Measurements from ENCODE around the gene RGL3.

The RGL3 gene

DNA sequence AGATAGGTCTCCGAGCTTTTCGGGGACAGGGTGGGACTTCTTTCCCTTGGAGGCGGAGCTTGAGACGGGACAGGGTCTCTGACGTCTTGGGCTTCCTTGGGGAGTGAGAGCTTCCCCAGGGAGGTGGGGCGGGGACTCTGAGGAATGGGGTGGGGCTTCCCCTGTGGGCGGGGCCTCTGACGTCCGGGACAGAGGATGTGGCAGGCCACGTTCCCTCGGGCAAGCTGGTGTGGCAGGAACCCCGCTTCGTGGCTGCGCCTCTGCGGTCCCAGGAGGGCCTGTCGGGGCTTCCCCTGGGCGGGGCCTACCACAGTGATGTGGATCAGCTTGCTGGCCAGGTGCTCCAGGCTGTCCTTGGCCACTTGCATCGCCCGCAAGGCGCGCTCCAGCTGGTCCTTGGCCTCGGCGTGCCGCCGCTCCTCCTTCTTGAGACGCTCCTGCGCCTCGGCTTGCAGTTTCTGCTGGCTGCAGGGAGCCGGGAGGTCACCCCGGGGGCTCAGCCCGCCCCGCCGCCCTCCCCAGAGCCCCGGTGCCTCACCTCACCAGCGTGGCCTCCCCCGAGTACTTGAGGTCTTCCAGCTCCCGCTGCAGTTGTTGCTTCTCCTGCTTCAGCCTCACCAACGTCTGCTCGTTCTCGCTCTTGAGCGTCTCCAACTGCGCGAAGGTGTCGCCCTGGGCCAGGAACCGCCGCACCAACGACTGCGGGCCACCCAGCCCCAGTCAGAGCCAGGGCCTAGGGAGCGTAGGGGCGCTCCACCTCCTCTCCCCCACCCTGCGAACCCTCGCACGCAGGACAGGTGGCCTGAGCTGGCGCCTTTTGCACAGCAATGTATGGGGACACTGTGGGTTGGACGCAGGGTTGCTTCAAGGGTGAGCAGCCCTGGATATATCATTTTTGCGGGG is 3.3 kb upstream of the RGL3 start:
- peak overlapping the region; percentile 76 for H3K4me3 ChIP-seq
- TF ChIP-seq, protein P1, sequence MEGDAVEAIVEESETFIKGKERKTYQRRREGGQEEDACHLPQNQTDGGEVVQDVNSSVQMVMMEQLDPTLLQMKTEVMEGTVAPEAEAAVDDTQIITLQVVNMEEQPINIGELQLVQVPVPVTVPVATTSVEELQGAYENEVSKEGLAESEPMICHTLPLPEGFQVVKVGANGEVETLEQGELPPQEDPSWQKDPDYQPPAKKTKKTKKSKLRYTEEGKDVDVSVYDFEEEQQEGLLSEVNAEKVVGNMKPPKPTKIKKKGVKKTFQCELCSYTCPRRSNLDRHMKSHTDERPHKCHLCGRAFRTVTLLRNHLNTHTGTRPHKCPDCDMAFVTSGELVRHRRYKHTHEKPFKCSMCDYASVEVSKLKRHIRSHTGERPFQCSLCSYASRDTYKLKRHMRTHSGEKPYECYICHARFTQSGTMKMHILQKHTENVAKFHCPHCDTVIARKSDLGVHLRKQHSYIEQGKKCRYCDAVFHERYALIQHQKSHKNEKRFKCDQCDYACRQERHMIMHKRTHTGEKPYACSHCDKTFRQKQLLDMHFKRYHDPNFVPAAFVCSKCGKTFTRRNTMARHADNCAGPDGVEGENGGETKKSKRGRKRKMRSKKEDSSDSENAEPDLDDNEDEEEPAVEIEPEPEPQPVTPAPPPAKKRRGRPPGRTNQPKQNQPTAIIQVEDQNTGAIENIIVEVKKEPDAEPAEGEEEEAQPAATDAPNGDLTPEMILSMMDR (IDR thresholded peaks at IDR 0.05), result no peak
- peak overlapping the region; percentile 69 to 89 for H3K27ac ChIP-seq
- peak; percentile 95 for DNase-seq (ENCODE audit: low spot score)

DNA sequence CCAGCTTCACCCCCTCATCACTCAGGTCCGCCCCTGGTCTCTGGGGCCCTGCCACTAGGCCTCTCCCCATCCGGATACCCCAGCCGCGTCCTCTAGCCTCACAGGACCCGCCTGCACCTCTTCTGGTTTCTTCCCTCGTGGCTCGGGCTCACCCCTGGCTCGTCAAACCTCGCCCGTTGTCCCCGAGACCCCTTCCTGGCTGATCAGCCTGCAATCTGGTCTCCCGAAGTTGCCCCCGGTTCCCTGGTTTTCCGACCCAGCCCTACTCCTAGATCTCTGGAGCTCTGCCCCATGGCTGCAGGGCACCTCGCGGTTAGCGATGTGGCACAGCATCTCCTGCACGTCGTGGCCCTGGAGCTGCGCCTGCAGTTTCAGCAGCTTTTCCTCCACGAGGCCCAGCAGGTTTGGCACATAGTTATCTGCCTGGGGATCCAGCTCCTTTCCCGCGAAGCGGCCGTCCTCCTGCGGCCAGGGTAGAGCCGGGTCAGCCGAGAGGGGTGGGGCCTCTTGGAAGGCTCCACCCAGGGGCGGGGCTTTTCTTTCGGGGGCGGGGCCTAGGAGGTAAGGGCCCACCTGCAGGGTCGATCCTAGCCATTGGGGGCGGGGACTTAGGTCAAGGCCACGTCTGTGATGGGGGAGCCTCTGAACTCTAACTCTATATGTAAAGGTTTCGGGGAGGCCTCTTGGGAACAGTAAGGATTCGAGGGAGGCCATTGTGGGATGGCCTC is 2.4 kb upstream of the RGL3 start:
- Histone ChIP-seq H3K27ac (peak overlapping the region; percentile 69 to 89), H3K4me3 (peak overlapping the region; percentile 76)
- no peak for DNase-seq (ENCODE audit: low spot score)
- TF ChIP-seq, protein P1 (IDR thresholded peaks at IDR 0.05), result no peak

DNA sequence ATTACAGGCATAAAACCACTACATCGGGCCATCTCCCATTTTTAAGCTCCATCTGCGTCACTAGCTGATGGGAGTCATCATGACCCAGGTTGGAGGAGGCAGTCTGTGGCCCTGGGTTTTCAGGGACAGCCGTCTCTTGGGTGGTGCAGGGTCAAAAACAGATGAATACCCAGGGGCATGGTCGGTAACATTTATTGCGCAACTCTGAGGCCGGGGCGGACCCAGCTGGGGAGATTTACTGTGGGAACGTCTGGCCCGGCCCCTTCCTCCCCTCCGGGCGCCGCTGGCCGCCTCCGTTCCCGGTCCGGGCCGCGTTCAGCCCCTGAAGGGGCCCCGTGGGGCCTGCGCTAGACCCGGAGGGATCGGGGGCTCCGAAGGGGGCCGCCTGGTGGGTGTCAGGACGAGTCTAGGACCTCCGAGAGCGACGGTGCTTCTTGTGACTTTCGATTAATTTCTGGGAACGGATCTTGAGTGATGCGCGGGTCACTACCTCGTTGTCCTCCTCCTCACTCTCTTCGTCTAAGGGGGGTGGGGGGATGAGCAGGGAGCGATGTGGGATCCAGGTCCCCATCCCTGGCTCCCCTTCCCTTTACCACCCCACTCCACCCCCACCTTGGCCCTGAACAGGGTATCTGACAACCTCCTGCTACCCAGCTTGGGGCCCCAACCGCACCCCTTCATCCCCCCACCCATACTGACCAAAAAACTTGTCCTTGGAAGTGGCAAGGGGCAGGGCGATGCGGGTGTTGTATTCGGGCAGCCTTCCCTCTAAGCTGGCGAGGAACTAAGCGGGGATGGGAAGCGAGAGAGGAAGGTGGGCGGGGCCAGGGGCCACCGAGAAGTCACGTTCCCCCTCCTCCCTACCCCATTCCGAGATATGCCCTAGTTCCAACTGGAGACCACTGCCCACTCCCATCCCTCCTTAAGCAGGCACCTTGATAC is 1.6 kb upstream of the RGL3 start:
- H3K27ac ChIP-seq, result peak overlapping the region; percentile 69 to 89
- TF ChIP-seq, protein P1 (IDR thresholded peaks at IDR 0.05), result no peak
- DNase-seq (ENCODE audit: low spot score), result no peak
- peak overlapping the region; percentile 76 for H3K4me3 ChIP-seq

DNA sequence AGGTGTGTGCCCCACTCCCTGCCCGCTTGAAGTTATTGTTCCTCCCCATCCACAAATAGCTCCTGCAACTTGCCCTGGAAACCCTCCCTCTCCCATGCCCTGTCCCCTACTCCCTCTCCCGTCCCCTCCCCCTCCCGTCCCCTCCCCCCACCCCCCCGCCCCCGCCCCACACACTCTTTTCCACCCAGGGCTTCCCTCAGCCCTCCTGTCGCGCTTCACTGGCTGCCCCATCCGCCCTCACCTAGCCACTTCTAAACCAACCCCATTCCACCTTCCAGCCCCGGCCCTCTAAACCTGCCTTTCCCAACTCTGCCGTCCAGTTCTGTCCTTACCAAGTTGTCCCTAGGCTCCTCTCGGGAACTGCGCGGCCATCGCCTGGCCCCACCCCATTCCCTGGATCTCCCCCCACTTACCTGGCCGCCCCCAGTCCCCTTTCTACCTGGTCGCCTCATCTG is 993 bp downstream of the RGL3 start:
- TF ChIP-seq, protein P1 (IDR thresholded peaks at IDR 0.05), result no peak
- DNase-seq (ENCODE audit: low spot score), result no peak
- Histone ChIP-seq H3K4me3 (peak overlapping the region; percentile 75), H3K27ac (peak overlapping the region; percentile 40 to 80)

DNA sequence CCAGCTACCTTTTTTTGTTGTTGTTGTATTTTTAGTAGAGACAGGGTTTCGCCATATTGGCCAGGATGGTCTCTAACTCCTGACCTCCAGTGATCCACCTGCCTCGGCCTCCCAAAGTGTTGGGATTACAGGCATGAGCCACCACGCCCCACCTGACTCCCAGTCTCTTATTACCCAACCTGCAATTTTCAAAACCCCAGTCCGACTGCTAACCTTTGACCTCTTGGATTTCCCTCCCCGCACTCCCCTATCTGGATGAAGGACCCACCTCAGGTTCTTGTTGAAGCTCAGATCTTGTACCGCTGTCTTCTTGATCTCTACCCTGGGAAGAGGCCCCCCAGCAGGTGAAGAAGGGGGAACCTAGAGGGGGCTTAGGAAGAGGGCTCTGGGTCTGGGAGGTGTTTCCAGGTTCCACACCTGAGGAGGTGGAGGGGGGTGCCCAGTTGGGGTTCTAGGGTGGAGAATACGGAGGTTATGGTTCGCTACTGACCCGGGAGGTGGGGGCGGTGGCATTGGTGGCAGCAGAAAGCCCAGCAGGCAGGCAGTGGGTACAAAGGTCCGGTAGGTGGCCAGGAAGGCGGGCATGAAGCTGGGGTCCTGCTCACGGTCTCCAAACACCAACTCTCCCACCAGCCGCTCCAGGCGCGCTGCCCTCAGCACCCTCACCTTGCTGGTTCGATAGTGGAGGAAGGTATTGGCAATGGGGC is 2.6 kb downstream of the RGL3 start:
- Histone ChIP-seq H3K4me3 (no peak overlapping the region), H3K27ac (no peak overlapping the region)
- TF ChIP-seq, protein P1 (IDR thresholded peaks at IDR 0.05), result no peak
- DNase-seq (ENCODE audit: low spot score), result no peak

DNA sequence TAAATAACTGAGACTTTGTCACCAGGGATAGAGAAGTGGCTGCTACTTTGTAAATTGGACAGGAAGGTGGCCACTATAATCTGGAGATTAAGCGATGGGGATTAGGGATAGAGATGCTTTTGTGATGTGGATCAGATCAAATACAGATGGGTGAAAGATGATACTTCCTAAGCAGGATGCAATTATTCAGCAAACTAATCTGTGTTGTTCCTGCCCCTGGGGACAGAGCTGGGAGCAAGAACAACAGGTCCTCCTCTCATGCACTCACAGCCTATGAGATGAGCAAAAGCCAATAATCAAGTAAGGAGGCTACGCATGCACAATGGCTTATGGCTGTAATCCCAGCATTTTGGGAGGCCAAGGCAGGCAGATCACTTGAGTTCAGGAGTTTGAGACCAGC is 4.6 kb downstream of the RGL3 start:
- TF ChIP-seq, protein P1 (IDR thresholded peaks at IDR 0.05), result no peak
- H3K27ac ChIP-seq, result no peak overlapping the region
- no peak for DNase-seq (ENCODE audit: low spot score)
- no peak overlapping the region for H3K4me3 ChIP-seq

Measured in coronary artery (tissue), 2 donors.